Peyer's patch (tissue), 4 donors: Measurements from ENCODE around the gene VSIG4. TPM values are rescaled to one million over a fixed set of nuclear protein-coding genes. Genes with fewer than 3 reads are reported as not detected.
"Not testable (repeated sequence)": the region's sequence is repeated elsewhere in the genome, so short reads cannot be mapped to it uniquely, and the experiment has no call there.

Experiments used
- DNase-seq, 3 donors: peaks; one replicate each; pipeline ENCODE4 v3.0.0-alpha.2; 2017 to 2019
- H3K27ac ChIP-seq, 4 donors: fragments of 200-600 bp; sonication (generic); one replicate each; pipeline ENCODE4 v1.5.1; 2016 to 2019
- H3K27me3 ChIP-seq, 2 donors: fragments of 200-600 bp; sonication (generic); one replicate each; pipeline ENCODE4 v1.5.1; 2019
- H3K36me3 ChIP-seq, 3 donors: fragments of 200-600 bp; sonication (generic); one replicate each; pipeline ENCODE4 v1.5.1; 2016 to 2019
- H3K4me1 ChIP-seq, 4 donors: fragments of 200-600 bp; sonication (generic); one replicate each; pipeline ENCODE4 v1.5.1; 2016 to 2019
- H3K4me3 ChIP-seq, 4 donors: fragments of 200-600 bp; sonication (generic); 1 replicate in 3 of 4; 2 replicates in 1 of 4; pipeline ENCODE4 v1.5.1; 2016 to 2019; ENCODE audit warnings: mild to moderate bottlenecking in 1 of 4
- H3K9me3 ChIP-seq, 4 donors: fragments of 200-600 bp; sonication (generic); one replicate each; pipeline ENCODE4 v1.5.1; 2016 to 2019; ENCODE audit warnings: mild to moderate bottlenecking in 1 of 4
- CTCF ChIP-seq, 6 experiments: fragments of 450-650 bp in 4 of 6; fragments of 200-600 bp in 2 of 6; sonication (generic) in 1 of 6; IDR thresholded peaks; one replicate each; pipeline ENCODE4 v1.5.1; 2017 to 2019; ENCODE audit warnings: antibody characterized with exemption in 6 of 6, mild to moderate bottlenecking in 3 of 6, moderate library complexity in 1 of 6
- POLR2A ChIP-seq, 2 donors: fragments of 450-650 bp; IDR thresholded peaks; one replicate each; pipeline ENCODE4 v1.5.1; 2017; ENCODE audit warnings: antibody characterized with exemption in 2 of 2, mild to moderate bottlenecking in 2 of 2, moderate library complexity in 2 of 2
- total RNA-seq, 4 donors: library from RNA; depleted of rRNA; stranded (reverse); fragments of >200 nt; gene quantifications; one replicate each; pipeline ENCODE4 v1.1.0, GENCODE V29; 2016

VSIG4 gene
- total RNA-seq, 4 donors from 2014 or later: 15.1 to 51.1 (median 31.3) TPM

- Histone ChIP-seq H3K4me3 (no peak overlapping the region), H3K4me1 (no peaks in the 10 kb centered on the region), H3K27ac (no peak overlapping the region), H3K36me3 (no peaks in the 10 kb centered on the region), H3K27me3 (no peaks in the 10 kb centered on the region), H3K9me3 (no peaks in the 10 kb centered on the region)
- DNase-seq: no peak
- TF ChIP-seq CTCF (IDR thresholded peaks at IDR 0.05): no peak
- no peak for TF ChIP-seq POLR2A (IDR thresholded peaks at IDR 0.05)
Measured at GRCh38 chrX:65993915-65994460, 45.9 kb downstream of the VSIG4 start.

GRCh38 chrX:65993332-65993731, 46.5 kb downstream of the VSIG4 start:
- DNase-seq: no peak
- Histone ChIP-seq H3K27ac (no peak overlapping the region), H3K4me3 (no peak overlapping the region), H3K36me3 (no peaks in the 10 kb centered on the region), H3K27me3 (no peaks in the 10 kb centered on the region), H3K4me1 (no peaks in the 10 kb centered on the region), H3K9me3 (no peaks in the 10 kb centered on the region)
- TF ChIP-seq POLR2A (IDR thresholded peaks at IDR 0.05): no peak

DNA sequence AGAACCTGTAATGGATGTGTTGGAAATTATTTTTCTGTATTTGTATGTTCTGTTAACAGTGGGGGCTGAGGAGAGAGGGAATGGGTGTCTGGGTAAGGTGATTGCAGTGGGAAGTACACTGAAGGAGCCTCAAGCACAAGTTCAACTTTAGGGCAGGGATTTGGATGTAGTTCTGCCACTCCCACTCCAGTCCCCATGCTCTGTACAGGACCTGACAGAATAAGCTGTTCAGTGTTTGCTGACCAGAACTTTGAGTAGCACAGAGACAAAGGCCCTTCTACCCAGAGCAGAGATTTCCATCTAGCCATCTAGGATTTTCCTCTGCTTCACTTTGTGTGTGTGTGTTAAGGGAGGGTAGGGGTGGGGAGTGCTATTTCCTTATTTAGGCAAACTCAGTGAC, 49.2 kb downstream of the VSIG4 start:
- no peak overlapping the region for H3K27ac ChIP-seq
- no peaks in the 10 kb centered on the region for H3K4me1 ChIP-seq
- H3K27me3 ChIP-seq: no peaks in the 10 kb centered on the region
- no peaks in the 10 kb centered on the region for H3K9me3 ChIP-seq
- H3K4me3 ChIP-seq: no peak overlapping the region
- TF ChIP-seq POLR2A (IDR thresholded peaks at IDR 0.05) (no peak), CTCF (IDR thresholded peaks at IDR 0.05) (no peak)
- H3K36me3 ChIP-seq: no peaks in the 10 kb centered on the region
- no peak for DNase-seq

GRCh38 chrX:65987811-65988210, 52.1 kb downstream of the VSIG4 start:
- Histone ChIP-seq H3K4me1 (no peaks in the 10 kb centered on the region), H3K9me3 (no peaks in the 10 kb centered on the region), H3K4me3 (no peak overlapping the region), H3K36me3 (no peaks in the 10 kb centered on the region), H3K27ac (peak overlapping the region in 1 of 4 donors; percentile 21), H3K27me3 (no peaks in the 10 kb centered on the region)
- DNase-seq: no peak
- TF ChIP-seq POLR2A (IDR thresholded peaks at IDR 0.05) (no peak), CTCF (IDR thresholded peaks at IDR 0.05) (no peak)

- TF ChIP-seq CTCF (IDR thresholded peaks at IDR 0.05) (peak; percentile 30 to 58 (median 48)), POLR2A (IDR thresholded peaks at IDR 0.05) (no peak)
Measured at GRCh38 chrX:65985922-65986588, 53.8 kb downstream of the VSIG4 start.

GRCh38 chrX:65985211-65985610, 54.7 kb downstream of the VSIG4 start:
- H3K4me3 ChIP-seq: no peak overlapping the region
- no peaks in the 10 kb centered on the region for H3K9me3 ChIP-seq
- TF ChIP-seq POLR2A (IDR thresholded peaks at IDR 0.05): no peak
- TF ChIP-seq CTCF (IDR thresholded peaks at IDR 0.05): no peak

More at GRCh38 chrX:65985922-65986588, 53.8 kb downstream of the VSIG4 start:
- DNase-seq: no peak
- Histone ChIP-seq H3K9me3 (no peaks in the 10 kb centered on the region), H3K36me3 (no peaks in the 10 kb centered on the region), H3K4me1 (no peaks in the 10 kb centered on the region), H3K4me3 (no peak overlapping the region), H3K27ac (no peak overlapping the region), H3K27me3 (no peaks in the 10 kb centered on the region)

GRCh38 chrX:65977161-65977560, 62.7 kb downstream of the VSIG4 start:
- H3K27ac ChIP-seq, H3K9me3 ChIP-seq, H3K27me3 ChIP-seq, DNase-seq, H3K36me3 ChIP-seq, H3K4me3 ChIP-seq, H3K4me1 ChIP-seq: not testable (repeated sequence)

More at GRCh38 chrX:65985211-65985610, 54.7 kb downstream of the VSIG4 start:
- no peaks in the 10 kb centered on the region for H3K27me3 ChIP-seq
- H3K4me1 ChIP-seq: no peaks in the 10 kb centered on the region
- no peaks in the 10 kb centered on the region for H3K36me3 ChIP-seq
- no peak overlapping the region for H3K27ac ChIP-seq
- no peak for DNase-seq
